Sciatic nerve (tissue), 2 donors: ENCODE data around the gene PRIMPOL. TPM values are rescaled to one million over a fixed set of nuclear protein-coding genes. Genes with fewer than 3 reads are reported as not detected.
"Not testable (repeated sequence)": the region's sequence is repeated elsewhere in the genome, so short reads cannot be mapped to it uniquely, and the experiment has no call there.

Experiments
- ATAC-seq: fragments of 200-7000 bp; cut with Tn5 transposase; one replicate; pipeline ENCODE4 v1.9.1; 2020; ENCODE audit warnings: mild to moderate bottlenecking, moderate library complexity
- DNase-seq: peaks from one replicate; pipeline ENCODE4 v3.0.0-alpha.2; 2020; ENCODE audit warnings: low spot score
- intact Hi-C: fragments of 100-400 bp; cut with DNase I; formaldehyde crosslinking; loops from one replicate; pipeline ENCODE4 v1.14.2; 2022
- total RNA-seq: library from RNA; stranded (reverse); fragmentation: NEBNext Ultra II Directional; extraction: Animal tissue kit (Norgen Biotek cat#: 25700); gene quantifications from one replicate; pipeline ENCODE4 v1.2.1, GENCODE V29; 2021
- donor health status: DM: no; HTN: no; CAD: no.
- donor health status: DM: no; HTN: no; CAD: no.

PRIMPOL gene
- total RNA-seq, 1 donor from 2014 or later, result 30.9 TPM

- intact Hi-C loops, result loop anchor here (10.0 kb wide), 1 partner anchor 87 kb away; no protein-coding TSS in a partner anchor
- DNase-seq, ATAC-seq: not testable (repeated sequence)
Measured at GRCh38 chr4:184657820-184658219, 8.3 kb downstream of the PRIMPOL start.

DNA sequence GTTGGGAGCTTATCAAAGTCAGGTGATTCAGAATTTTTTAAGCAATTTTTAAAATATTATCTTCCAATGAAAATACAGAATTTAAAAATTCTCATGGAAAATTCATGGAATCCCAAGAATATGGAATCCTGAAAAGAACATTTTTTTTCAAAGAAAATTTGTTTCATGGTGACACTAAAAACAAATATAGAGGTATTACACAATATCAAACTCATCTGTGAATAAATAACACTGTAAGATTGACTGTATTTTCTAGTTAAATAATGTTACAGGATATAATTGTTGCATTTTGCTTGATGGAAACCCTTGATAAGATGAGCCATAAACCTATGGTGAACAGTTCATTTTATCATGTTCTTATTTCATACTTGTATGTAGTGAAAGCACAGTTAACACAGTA, 11.4 kb downstream of the PRIMPOL start:
- ATAC-seq, result no peak
- DNase-seq, result no peak
- intact Hi-C loops, result no loop called here

- intact Hi-C loops, result no loop called here
- DNase-seq (no peak), ATAC-seq (no peak)
Measured at GRCh38 chr4:184662236-184662635, 12.7 kb downstream of the PRIMPOL start.

DNA sequence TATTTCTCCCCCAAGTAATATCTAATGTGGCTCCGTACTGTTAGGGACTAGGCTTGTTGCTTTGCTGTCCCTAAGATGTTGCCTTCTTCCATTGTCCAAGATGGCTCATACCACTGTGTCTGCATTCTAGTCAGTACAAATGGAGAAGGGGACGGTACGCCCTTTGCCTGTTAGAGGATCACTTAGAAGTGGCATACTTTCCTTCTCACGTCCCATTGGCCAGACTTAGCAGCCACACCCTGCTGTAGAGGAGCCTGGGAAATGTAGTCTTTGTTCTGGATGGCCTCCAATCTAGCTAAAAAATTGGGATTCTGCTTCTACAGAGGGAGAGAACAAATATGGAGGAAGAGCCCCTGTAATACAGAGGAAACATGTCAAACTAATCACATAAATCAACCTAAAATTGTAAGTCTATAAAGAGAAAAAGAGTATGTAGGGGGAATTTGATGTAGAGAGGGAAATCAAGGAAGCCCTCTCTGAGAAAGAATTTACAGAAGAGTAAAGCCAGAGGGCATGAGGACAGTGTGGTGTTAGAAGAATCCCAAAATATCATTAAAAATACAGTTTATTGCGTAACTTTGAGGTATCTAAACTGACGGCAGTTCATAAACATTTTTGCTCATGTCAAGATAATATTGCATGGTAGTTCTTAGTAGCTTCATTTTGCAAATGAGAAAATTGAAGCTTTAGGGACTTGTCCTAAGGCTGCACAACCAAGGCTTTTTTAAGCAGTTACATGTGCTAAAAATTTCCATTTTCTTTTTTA, 15.1 kb downstream of the PRIMPOL start:
- intact Hi-C loops, result no loop called here
- no peak for DNase-seq
- no peak for ATAC-seq

DNA sequence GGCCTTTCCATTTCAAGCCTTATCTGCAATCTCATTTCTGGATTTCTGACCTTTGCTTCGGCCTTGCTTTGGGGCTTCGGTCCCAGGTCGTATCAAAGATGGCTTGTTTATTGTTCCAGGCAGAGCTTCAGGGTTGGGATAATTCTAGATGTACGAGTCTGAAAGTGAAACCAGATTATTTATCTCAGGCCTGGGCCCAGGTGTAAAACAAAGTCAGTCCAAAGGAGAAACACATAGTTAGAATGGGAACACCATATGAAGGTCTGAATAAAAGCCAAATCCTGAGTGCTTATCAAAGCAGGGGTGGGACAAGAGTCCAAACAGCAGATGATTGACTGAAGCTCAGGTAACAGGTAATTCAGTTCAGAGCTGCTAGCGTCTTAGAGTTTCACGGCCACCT, 17.1 kb downstream of the PRIMPOL start:
- intact Hi-C loops, result no loop called here
- ATAC-seq (no peak), DNase-seq (no peak)

GRCh38 chr4:184668096-184668495, 18.6 kb downstream of the PRIMPOL start:
- intact Hi-C loops, result no loop called here
- DNase-seq (no peak), ATAC-seq (no peak)

- peak; percentile 38 for ATAC-seq
- intact Hi-C loops, result no loop called here
- DNase-seq, result no peak
Measured at GRCh38 chr4:184668511-184669114, 19.1 kb downstream of the PRIMPOL start.

GRCh38 chr4:184669251-184669650, 19.7 kb downstream of the PRIMPOL start:
- intact Hi-C loops, result no loop called here
- ATAC-seq (no peak), DNase-seq (no peak)

DNA sequence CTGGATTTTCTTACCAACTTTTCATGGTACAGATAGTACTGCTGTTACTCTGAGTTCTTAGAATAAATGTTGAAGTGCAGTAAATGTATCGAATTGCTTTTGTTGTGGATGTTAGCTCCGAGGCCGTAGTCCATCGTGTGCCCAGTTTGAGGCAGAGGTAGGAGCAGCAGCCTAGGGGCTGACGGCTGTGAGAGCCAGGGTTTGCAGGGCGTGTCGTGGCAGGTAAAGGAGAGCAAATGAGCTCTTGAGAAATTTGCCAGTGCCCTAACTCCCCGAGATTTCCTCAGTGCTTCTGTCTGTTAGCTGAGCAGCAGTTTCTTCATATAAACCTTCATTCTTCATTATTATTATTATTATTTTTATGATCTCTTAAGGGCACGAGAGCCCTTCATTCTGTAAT, 21.6 kb downstream of the PRIMPOL start:
- intact Hi-C loops, result no loop called here
- ATAC-seq (no peak), DNase-seq (no peak)

GRCh38 chr4:184672741-184673140, 23.2 kb downstream of the PRIMPOL start:
- ATAC-seq, result no peak
- intact Hi-C loops, result no loop called here
- no peak for DNase-seq

GRCh38 chr4:184674011-184674410, 24.5 kb downstream of the PRIMPOL start:
- no peak for DNase-seq
- no peak for ATAC-seq
- intact Hi-C loops, result no loop called here

DNA sequence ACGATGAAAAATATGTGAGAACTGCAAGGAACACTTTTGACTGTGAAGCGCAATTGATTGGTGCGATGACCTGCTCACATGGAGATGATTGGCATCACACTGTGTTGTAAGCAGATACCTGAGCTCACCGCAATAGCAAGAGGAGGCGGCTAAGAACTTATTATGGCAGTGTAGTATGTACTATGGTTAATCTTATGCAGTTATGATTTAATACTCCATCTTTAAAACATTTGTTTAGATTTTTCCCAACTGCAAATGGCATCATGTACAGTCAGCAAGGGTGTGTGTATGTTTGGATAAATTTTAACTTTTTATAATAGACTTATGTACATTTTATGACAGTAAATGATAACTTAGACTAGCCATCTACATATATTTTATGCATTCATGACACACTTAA, 25.5 kb downstream of the PRIMPOL start:
- no peak for ATAC-seq
- no peak for DNase-seq
- intact Hi-C loops, result no loop called here

DNA sequence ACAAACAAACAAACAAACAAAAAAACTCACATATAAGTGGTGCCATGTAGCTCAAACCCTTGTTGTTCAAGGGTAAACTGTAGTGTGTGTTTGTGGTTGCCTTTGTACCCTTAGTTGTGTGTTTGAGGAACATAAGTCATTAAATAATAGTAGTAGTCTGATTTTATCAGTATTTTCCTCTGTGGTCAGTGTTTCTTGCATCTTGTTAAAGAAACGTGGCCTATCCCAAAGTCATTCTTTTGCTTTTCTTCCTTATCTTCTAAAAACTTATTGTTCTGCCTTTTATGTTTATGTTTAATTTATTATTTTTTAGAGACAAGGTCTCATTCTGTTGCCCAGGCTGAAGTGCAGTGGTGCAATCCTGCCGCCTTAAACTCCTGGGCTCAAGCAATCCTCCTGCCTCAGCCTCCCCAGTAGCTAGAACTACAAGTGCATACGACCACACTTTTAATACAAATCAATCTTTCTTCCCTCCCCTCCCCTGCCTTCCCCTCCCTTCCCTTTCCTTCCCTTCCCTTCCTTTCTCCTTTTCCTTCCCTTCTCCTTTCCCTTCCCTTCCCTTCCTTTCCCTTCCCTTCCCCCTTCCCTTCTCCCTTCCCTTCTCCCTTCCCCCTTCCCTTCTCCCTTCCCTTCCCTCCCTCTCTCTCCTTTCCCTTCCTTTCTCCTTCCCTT, 26.4 kb downstream of the PRIMPOL start:
- no peak for ATAC-seq
- DNase-seq, result no peak
- intact Hi-C loops, result no loop called here

- intact Hi-C loops, result no loop called here
- DNase-seq (no peak), ATAC-seq (no peak)
Measured at GRCh38 chr4:184680698-184681097, 31.2 kb downstream of the PRIMPOL start.

GRCh38 chr4:184681916-184682315, 32.4 kb downstream of the PRIMPOL start:
- ATAC-seq, result no peak
- DNase-seq, result no peak
- intact Hi-C loops, result no loop called here

- ATAC-seq, result peak; percentile 63
- intact Hi-C loops, result no loop called here
Measured at GRCh38 chr4:184684491-184685189, 35.1 kb downstream of the PRIMPOL start.

DNA sequence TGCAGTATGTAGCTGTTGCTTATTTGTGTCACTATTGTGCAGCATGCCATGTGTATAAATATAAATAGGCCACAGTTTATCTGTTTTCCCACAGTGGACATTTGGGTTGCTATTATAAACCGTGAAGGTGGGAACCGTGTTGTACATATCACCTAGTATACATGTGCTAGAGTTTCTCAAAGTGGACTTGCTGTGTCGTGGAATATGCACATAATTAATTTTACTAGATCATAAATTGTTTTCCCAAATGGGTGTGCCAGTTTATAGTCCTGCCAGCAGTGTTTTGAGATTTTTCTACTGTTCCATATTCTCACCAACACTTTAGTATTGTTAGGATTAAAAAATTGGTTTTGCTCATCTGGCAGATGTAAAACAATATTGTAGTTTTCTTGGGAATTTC, 38.5 kb downstream of the PRIMPOL start:
- ATAC-seq, result no peak
- no peak for DNase-seq
- intact Hi-C loops, result no loop called here

More at GRCh38 chr4:184684491-184685189, 35.1 kb downstream of the PRIMPOL start:
- DNase-seq, result no peak

DNA sequence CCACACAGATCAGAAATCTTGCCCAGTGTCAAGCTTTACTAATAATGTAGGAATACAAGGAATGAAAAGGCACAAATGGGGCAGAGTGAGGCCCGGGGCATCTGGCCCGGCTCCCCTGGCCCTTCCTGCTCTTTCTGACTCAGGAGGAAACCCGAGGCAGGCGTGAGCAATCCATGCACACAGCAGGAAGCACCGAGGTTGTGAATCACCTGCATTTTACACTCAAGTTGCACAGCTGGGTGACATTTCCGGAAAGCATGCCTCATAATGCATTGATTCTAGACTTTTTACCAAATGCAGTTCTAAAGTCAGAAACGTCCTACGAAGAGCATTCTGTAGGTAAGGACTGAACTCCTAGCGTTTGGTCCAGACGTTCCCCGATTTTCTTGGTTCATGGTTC, 38.9 kb downstream of the PRIMPOL start:
- intact Hi-C loops, result no loop called here
- no peak for ATAC-seq

GRCh38 chr4:184689681-184690080, 40.1 kb downstream of the PRIMPOL start:
- no peak for DNase-seq
- ATAC-seq, result no peak
- intact Hi-C loops, result no loop called here

More for the DNA sequence above, 38.9 kb downstream of the PRIMPOL start:
- no peak for DNase-seq

- DNase-seq (no peak), ATAC-seq (no peak)
- intact Hi-C loops, result no loop called here
Measured at GRCh38 chr4:184693056-184693455, 43.5 kb downstream of the PRIMPOL start.
